Caco-2 (cell line): ENCODE measurements around the gene IL22RA1. TPM values are rescaled to one million over a fixed set of nuclear protein-coding genes. Genes with fewer than 3 reads are reported as not detected.

Source experiments
- BruUV-seq: library from RNA; stranded (reverse); fragments of 400-500 nt; replicated peaks from 2 replicates; lab custom pipeline; 2021; lab: Mats Ljungman, UMichigan
- CTCF ChIA-PET: fragments of 300-600 bp; sonication (Branson Sonifier 250); formaldehyde crosslinking; loops from one replicate; lab custom pipeline; 2022; ENCODE audit warnings: antibody characterized with exemption; lab: Charles Lee
- POLR2A ChIA-PET: fragments of 300-600 bp; sonication (Branson Sonifier 250); formaldehyde crosslinking; loops from one replicate; lab custom pipeline; 2022; ENCODE audit warnings: antibody characterized with exemption; lab: Charles Lee
- DNase-seq, 2 experiments: peaks; one replicate each; pipeline versions ENCODE4 v3.0.0 to v3.0.0-alpha.2; 2020 to 2022
- H3K27me3 ChIP-seq: replicated peaks from 2 replicates; pipeline ENCODE4 v1.6.0; 2011; ENCODE audit warnings: low read length; ENCODE audit not compliant: control insufficient read depth, insufficient read depth
- H3K36me3 ChIP-seq: 2 replicates; pipeline ENCODE4 v1.5.1; 2011; ENCODE audit warnings: low read length; ENCODE audit not compliant: control insufficient read depth, insufficient read depth
- H3K4me1 ChIP-seq: fragments of 250-450 bp; sonication (Bioruptor Pico); 2 replicates; pipeline ENCODE4 v1.5.1; 2020; ENCODE audit warnings: mild to moderate bottlenecking
- H3K4me3 ChIP-seq: 2 replicates; pipeline ENCODE4 v1.5.1; 2011; ENCODE audit warnings: low read depth, mild to moderate bottlenecking, control low read depth, low read length
- H3K9me3 ChIP-seq: fragments of 250-450 bp; sonication (Bioruptor Pico); 2 replicates; pipeline ENCODE4 v1.5.1; 2020; ENCODE audit warnings: mild to moderate bottlenecking, moderate library complexity
- H3K27ac Mint-ChIP-seq: one replicate; pipeline ENCODE4 v1.8.0; 2022; ENCODE audit warnings: mixed read lengths; ENCODE audit not compliant: unreplicated experiment
- H3K27me3 Mint-ChIP-seq: one replicate; pipeline ENCODE4 v1.8.0; 2022; ENCODE audit warnings: mixed read lengths; ENCODE audit not compliant: insufficient read depth, unreplicated experiment
- H3K36me3 Mint-ChIP-seq: one replicate; pipeline ENCODE4 v1.8.0; 2022; ENCODE audit warnings: mild to moderate bottlenecking, mixed read lengths; ENCODE audit not compliant: insufficient read depth, unreplicated experiment
- H3K4me1 Mint-ChIP-seq: one replicate; pipeline ENCODE4 v1.8.0; 2022; ENCODE audit warnings: low read depth, mixed read lengths; ENCODE audit not compliant: unreplicated experiment
- H3K4me3 Mint-ChIP-seq: one replicate; pipeline ENCODE4 v1.8.0; 2022; ENCODE audit warnings: mild to moderate bottlenecking, moderate library complexity, mixed read lengths; ENCODE audit not compliant: unreplicated experiment
- H3K9me3 Mint-ChIP-seq: one replicate; pipeline ENCODE4 v1.8.0; 2022; ENCODE audit warnings: mixed read lengths; ENCODE audit not compliant: unreplicated experiment
- intact Hi-C: fragments of 100-400 bp; cut with micrococcal nuclease; formaldehyde crosslinking; loops from one replicate; pipeline ENCODE4 v1.10.0; 2022; ENCODE audit not compliant: unreplicated experiment
- total RNA-seq: library from RNA; stranded (reverse); gene quantifications from 2 replicates; pipeline ENCODE4 v1.2.3, GENCODE V29; 2022
- TF ChIP-seq, protein P1 (sequence below), 2 experiments: fragments of 200-600 bp in 1 of 2; IDR thresholded peaks; 1 replicate in 1 of 2; 2 replicates in 1 of 2; pipeline versions ENCODE4 v1.5.1 to v1.8.0; 2011 to 2022; ENCODE audit warnings: antibody characterized with exemption in 1 of 2, control low read depth in 1 of 2, inconsistent platforms in 1 of 2, low read depth in 1 of 2, low read length in 1 of 2, mild to moderate bottlenecking in 1 of 2, moderate library complexity in 1 of 2; ENCODE audit not compliant: insufficient read depth in 1 of 2, severe bottlenecking in 1 of 2, unreplicated experiment in 1 of 2

The IL22RA1 gene
- total RNA-seq, 1 experiment from 2014 or later: 2.5 TPM

- no peak overlapping the region for H3K27ac Mint-ChIP-seq
- ChIA-PET POLR2A (no interaction called here), CTCF (interaction anchor here (0.6 kb wide), 2 partner anchors 362 to 812 kb away, joined by 3 to 4 read pairs; no protein-coding TSS in a partner anchor)
- no peak overlapping the region for H3K4me3 ChIP-seq
- no peaks in the 10 kb centered on the region for H3K9me3 Mint-ChIP-seq
- peaks cover 11% of the 10 kb centered on the region for H3K4me1 Mint-ChIP-seq
- H3K27me3 ChIP-seq: no peaks in the 10 kb centered on the region
- peaks cover 6% of the 10 kb centered on the region for H3K4me1 ChIP-seq
- DNase-seq: peak in 1 of 2 experiments; percentile 36
- intact Hi-C loops: no loop called here
- no peaks in the 10 kb centered on the region for H3K36me3 ChIP-seq
- H3K27me3 Mint-ChIP-seq: no peaks in the 10 kb centered on the region
- no TSS peak for BruUV-seq
- peaks cover 22% of the 10 kb centered on the region for H3K36me3 Mint-ChIP-seq
- H3K9me3 ChIP-seq: no peaks in the 10 kb centered on the region
- H3K4me3 Mint-ChIP-seq: no peak overlapping the region
- TF ChIP-seq, protein P1, sequence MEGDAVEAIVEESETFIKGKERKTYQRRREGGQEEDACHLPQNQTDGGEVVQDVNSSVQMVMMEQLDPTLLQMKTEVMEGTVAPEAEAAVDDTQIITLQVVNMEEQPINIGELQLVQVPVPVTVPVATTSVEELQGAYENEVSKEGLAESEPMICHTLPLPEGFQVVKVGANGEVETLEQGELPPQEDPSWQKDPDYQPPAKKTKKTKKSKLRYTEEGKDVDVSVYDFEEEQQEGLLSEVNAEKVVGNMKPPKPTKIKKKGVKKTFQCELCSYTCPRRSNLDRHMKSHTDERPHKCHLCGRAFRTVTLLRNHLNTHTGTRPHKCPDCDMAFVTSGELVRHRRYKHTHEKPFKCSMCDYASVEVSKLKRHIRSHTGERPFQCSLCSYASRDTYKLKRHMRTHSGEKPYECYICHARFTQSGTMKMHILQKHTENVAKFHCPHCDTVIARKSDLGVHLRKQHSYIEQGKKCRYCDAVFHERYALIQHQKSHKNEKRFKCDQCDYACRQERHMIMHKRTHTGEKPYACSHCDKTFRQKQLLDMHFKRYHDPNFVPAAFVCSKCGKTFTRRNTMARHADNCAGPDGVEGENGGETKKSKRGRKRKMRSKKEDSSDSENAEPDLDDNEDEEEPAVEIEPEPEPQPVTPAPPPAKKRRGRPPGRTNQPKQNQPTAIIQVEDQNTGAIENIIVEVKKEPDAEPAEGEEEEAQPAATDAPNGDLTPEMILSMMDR (IDR thresholded peaks at IDR 0.05; ENCODE audit: insufficient read depth in 1 of 2, low read depth in 1 of 2, low read length in 1 of 2, severe bottlenecking in 1 of 2, unreplicated experiment in 1 of 2): peak in 1 of 2 experiments; percentile 29
These were observed 12.3 kb upstream of the IL22RA1 start for GRCh38 chr1:24155011-24155782.

DNA sequence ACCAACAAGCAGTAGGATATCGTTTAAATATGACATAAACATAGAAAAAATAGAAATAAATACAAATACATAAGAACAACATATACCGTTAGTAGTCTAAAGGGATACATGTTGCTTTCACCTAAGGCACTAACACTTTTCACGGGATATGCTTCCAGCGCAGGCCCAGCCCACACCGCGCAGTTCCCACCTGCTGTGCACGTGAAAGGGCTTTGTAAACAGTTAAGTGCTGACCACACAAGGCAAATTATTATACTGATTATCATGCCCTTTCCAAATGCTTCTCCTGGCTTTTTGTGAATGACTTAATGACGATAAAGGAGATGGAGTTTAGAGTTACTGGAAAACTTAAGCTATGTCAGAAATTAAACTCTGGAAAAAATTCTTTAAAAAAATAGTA lies 11.3 kb upstream of the IL22RA1 start:
- Mint-ChIP-seq H3K9me3 (no peaks in the 10 kb centered on the region), H3K27ac (no peak overlapping the region), H3K36me3 (peaks cover 19% of the 10 kb centered on the region), H3K27me3 (no peaks in the 10 kb centered on the region), H3K4me1 (peaks cover 16% of the 10 kb centered on the region), H3K4me3 (no peak overlapping the region)
- POLR2A ChIA-PET: no interaction called here
- H3K4me3 ChIP-seq: no peak overlapping the region
- peaks cover 13% of the 10 kb centered on the region for H3K4me1 ChIP-seq
- CTCF ChIA-PET: interaction anchor here (0.6 kb wide), 1 partner anchor 361 kb away, joined by 4 read pairs; no protein-coding TSS in a partner anchor
- no TSS peak for BruUV-seq
- no peaks in the 10 kb centered on the region for H3K9me3 ChIP-seq
- no peak for DNase-seq
- H3K27me3 ChIP-seq: no peaks in the 10 kb centered on the region
- intact Hi-C loops: no loop called here
- TF ChIP-seq, protein P1 (IDR thresholded peaks at IDR 0.05; ENCODE audit: insufficient read depth in 1 of 2, low read depth in 1 of 2, low read length in 1 of 2, severe bottlenecking in 1 of 2, unreplicated experiment in 1 of 2): no peak
- no peaks in the 10 kb centered on the region for H3K36me3 ChIP-seq

GRCh38 chr1:24152631-24153494 lies 9.9 kb upstream of the IL22RA1 start:
- no peak overlapping the region for H3K27ac Mint-ChIP-seq
- H3K36me3 Mint-ChIP-seq: peaks cover 12% of the 10 kb centered on the region
- peaks cover 13% of the 10 kb centered on the region for H3K4me1 ChIP-seq
- no peak for DNase-seq
- TF ChIP-seq, protein P1 (IDR thresholded peaks at IDR 0.05; ENCODE audit: insufficient read depth in 1 of 2, low read depth in 1 of 2, low read length in 1 of 2, severe bottlenecking in 1 of 2, unreplicated experiment in 1 of 2): no peak
- no peak overlapping the region for H3K4me3 Mint-ChIP-seq
- intact Hi-C loops: no loop called here
- H3K36me3 ChIP-seq: no peaks in the 10 kb centered on the region
- POLR2A ChIA-PET: no interaction called here
- no peaks in the 10 kb centered on the region for H3K9me3 ChIP-seq
- CTCF ChIA-PET: interaction anchor here (0.5 to 0.6 kb wide), 2 partner anchors 81 to 100 kb away, joined by 4 to 11 read pairs; no protein-coding TSS in a partner anchor
- H3K27me3 Mint-ChIP-seq: no peaks in the 10 kb centered on the region
- H3K27me3 ChIP-seq: no peaks in the 10 kb centered on the region
- BruUV-seq: no TSS peak
- H3K9me3 Mint-ChIP-seq: no peaks in the 10 kb centered on the region
- no peak overlapping the region for H3K4me3 ChIP-seq
- peaks cover 16% of the 10 kb centered on the region for H3K4me1 Mint-ChIP-seq
